HL-60 (cell line): ENCODE measurements around the gene MED28.

Source experiments
- DNase-seq, 2 experiments: peaks; one replicate each; pipeline ENCODE4 v3.0.0-alpha.2; 2010 to 2020; ENCODE audit warnings: low read depth in 1 of 2, low spot score in 1 of 2
- H3K27ac ChIP-seq: fragments of 250-450 bp; sonication (Bioruptor Pico); replicated peaks from 2 replicates; pipeline ENCODE4 v1.5.1; 2020; ENCODE audit warnings: mild to moderate bottlenecking, moderate library complexity
- H3K27me3 ChIP-seq: fragments of 250-450 bp; sonication (Bioruptor Pico); 2 replicates; pipeline ENCODE4 v1.5.1; 2021; ENCODE audit warnings: mild to moderate bottlenecking, moderate library complexity; ENCODE audit not compliant: insufficient read depth, poor library complexity, severe bottlenecking
- H3K4me3 ChIP-seq: replicated peaks from 2 replicates; pipeline ENCODE4 v1.5.1; 2011; ENCODE audit warnings: mild to moderate bottlenecking, control low read depth, low read length; ENCODE audit not compliant: insufficient read depth
- GABPA ChIP-seq: IDR thresholded peaks from 2 replicates; pipeline ENCODE4 v1.6.1; 2012; ENCODE audit warnings: low read depth
- POLR2AphosphoS5 ChIP-seq: IDR thresholded peaks from 2 replicates; pipeline ENCODE4 v1.6.1; 2012; ENCODE audit warnings: low read depth
- SPI1 ChIP-seq: IDR thresholded peaks from 2 replicates; pipeline ENCODE4 v1.6.1; 2012; ENCODE audit warnings: low read depth, mild to moderate bottlenecking, borderline replicate concordance
- TF ChIP-seq, protein P1 (sequence below): IDR thresholded peaks from 2 replicates; pipeline ENCODE4 v1.6.1; 2012; ENCODE audit warnings: low read depth; ENCODE audit not compliant: insufficient replicate concordance
- TF ChIP-seq, protein P2 (sequence below): IDR thresholded peaks from one replicate; pipeline ENCODE4 v1.5.1; 2011; ENCODE audit warnings: low read length, control low read depth, inconsistent platforms; ENCODE audit not compliant: insufficient read depth

MED28 gene

GRCh38 chr4:17667253-17667652, 52.8 kb downstream of the MED28 start:
- TF ChIP-seq, protein P1, sequence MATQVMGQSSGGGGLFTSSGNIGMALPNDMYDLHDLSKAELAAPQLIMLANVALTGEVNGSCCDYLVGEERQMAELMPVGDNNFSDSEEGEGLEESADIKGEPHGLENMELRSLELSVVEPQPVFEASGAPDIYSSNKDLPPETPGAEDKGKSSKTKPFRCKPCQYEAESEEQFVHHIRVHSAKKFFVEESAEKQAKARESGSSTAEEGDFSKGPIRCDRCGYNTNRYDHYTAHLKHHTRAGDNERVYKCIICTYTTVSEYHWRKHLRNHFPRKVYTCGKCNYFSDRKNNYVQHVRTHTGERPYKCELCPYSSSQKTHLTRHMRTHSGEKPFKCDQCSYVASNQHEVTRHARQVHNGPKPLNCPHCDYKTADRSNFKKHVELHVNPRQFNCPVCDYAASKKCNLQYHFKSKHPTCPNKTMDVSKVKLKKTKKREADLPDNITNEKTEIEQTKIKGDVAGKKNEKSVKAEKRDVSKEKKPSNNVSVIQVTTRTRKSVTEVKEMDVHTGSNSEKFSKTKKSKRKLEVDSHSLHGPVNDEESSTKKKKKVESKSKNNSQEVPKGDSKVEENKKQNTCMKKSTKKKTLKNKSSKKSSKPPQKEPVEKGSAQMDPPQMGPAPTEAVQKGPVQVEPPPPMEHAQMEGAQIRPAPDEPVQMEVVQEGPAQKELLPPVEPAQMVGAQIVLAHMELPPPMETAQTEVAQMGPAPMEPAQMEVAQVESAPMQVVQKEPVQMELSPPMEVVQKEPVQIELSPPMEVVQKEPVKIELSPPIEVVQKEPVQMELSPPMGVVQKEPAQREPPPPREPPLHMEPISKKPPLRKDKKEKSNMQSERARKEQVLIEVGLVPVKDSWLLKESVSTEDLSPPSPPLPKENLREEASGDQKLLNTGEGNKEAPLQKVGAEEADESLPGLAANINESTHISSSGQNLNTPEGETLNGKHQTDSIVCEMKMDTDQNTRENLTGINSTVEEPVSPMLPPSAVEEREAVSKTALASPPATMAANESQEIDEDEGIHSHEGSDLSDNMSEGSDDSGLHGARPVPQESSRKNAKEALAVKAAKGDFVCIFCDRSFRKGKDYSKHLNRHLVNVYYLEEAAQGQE = no peak
- TF ChIP-seq POLR2AphosphoS5 (no peak), SPI1 (no peak), GABPA (no peak)
- TF ChIP-seq, protein P2, sequence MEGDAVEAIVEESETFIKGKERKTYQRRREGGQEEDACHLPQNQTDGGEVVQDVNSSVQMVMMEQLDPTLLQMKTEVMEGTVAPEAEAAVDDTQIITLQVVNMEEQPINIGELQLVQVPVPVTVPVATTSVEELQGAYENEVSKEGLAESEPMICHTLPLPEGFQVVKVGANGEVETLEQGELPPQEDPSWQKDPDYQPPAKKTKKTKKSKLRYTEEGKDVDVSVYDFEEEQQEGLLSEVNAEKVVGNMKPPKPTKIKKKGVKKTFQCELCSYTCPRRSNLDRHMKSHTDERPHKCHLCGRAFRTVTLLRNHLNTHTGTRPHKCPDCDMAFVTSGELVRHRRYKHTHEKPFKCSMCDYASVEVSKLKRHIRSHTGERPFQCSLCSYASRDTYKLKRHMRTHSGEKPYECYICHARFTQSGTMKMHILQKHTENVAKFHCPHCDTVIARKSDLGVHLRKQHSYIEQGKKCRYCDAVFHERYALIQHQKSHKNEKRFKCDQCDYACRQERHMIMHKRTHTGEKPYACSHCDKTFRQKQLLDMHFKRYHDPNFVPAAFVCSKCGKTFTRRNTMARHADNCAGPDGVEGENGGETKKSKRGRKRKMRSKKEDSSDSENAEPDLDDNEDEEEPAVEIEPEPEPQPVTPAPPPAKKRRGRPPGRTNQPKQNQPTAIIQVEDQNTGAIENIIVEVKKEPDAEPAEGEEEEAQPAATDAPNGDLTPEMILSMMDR = no peak
- no peaks in the 10 kb centered on the region for H3K27me3 ChIP-seq
- H3K4me3 ChIP-seq = no peak overlapping the region

DNA sequence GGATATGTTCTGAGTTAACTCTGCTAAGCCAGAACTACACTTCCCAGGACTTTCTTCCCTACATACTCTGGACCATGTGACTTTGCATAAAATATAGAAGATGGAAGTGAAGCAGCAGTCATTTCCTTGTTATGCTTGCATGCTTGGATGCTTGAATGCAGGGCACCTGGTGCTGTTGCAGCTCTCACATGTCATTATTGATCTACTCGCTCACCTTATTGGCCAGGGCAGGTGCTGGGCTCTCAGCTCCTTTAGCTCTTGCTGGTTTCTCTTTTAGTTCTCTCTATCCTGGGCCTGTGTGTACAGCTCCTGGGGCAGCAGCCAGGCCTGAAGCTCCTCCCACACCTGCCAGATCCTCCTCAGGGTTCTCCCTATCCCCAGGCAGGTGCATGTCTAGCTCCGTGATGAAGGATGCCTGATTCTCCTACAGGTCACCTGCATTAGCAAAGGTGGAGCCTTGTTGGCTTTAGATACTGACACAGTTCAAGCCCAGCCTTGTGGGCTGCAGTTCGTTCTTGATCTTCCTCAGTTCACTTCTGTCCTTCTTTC, 53.3 kb downstream of the MED28 start:
- no peak for DNase-seq
- H3K4me3 ChIP-seq = no peak overlapping the region
- no peak for TF ChIP-seq SPI1
- no peak for TF ChIP-seq GABPA
- TF ChIP-seq, protein P2 = no peak
- no peak for TF ChIP-seq POLR2AphosphoS5
- TF ChIP-seq, protein P1 = no peak
- no peak overlapping the region for H3K27ac ChIP-seq
- no peaks in the 10 kb centered on the region for H3K27me3 ChIP-seq

More at GRCh38 chr4:17667253-17667652, 52.8 kb downstream of the MED28 start:
- no peak for DNase-seq
- H3K27ac ChIP-seq = no peak overlapping the region

DNA sequence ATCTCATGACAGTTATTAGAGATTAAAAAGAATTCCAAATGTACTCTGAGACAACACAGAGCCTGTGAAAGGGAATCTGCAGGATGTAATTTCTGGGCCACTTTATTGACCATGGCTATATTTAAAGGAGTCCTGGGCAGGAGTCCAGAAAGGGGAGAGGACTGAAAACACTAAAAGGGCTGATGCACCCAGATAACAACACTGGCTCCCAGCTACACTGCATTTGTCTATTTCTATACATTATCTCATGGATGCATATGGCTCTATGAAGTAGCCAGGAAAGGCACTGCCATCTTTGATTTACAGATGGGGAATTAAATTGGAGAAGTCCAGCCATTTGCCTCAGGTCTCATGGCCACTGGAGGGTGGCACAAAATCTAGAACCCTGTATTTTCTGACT, 56.0 kb downstream of the MED28 start:
- H3K27me3 ChIP-seq = no peaks in the 10 kb centered on the region
- no peak for DNase-seq
- H3K27ac ChIP-seq = no peak overlapping the region
- H3K4me3 ChIP-seq = no peak overlapping the region
- TF ChIP-seq POLR2AphosphoS5 (no peak), SPI1 (no peak), GABPA (no peak)
- TF ChIP-seq, protein P2 = no peak
- TF ChIP-seq, protein P1 = no peak
